ENCODE results near the gene DENND1A. TPM values are rescaled to one million over a fixed set of nuclear protein-coding genes. Genes with fewer than 3 reads are reported as not detected.

Gene DENND1A
- total and polyA plus RNA-seq, 2 experiments from 2014 or later, result 13.1 to 14.5 TPM

DNA sequence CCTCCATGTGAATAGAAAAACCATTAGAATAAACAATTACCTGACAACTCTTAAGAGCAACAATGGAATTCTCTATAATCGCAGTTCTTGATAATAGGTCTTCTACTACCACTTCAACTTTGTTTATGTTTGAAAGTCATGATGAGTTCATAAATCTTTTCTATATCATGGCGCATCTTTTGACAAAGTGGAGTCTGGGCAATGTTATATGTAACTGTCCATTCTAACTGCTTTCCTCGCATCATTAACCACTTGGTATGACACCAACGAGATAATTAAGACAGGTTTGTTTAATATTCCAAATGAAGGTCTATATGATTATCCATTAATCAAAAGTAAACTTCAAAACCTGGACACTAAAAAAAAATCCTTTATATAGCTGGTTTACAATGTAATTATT is 272.0 kb downstream of the DENND1A start:
- no peak for TF ChIP-seq CTCF (IDR thresholded peaks at IDR 0.05; ENCODE audit: low read depth, low read length)
- Histone ChIP-seq H3K4me3 (no peak overlapping the region), H3K36me3 (no peaks in the 10 kb centered on the region), H3K9me3 (ENCODE audit: low read depth) (no peaks in the 10 kb centered on the region), H3K27ac (no peak overlapping the region), H3K4me1 (ENCODE audit: low read depth) (peaks cover 30% of the 10 kb centered on the region), H3K27me3 (no peaks in the 10 kb centered on the region)
- DNase-seq (ENCODE audit: low read depth in 1 of 2, low spot score in 1 of 2), result no peak

- no peak for DNase-seq (ENCODE audit: low read depth in 1 of 2, low spot score in 1 of 2)
- TF ChIP-seq CTCF (IDR thresholded peaks at IDR 0.05; ENCODE audit: low read depth, low read length), result no peak
- Histone ChIP-seq H3K4me1 (ENCODE audit: low read depth) (peaks cover 30% of the 10 kb centered on the region), H3K36me3 (no peaks in the 10 kb centered on the region), H3K9me3 (ENCODE audit: low read depth) (no peaks in the 10 kb centered on the region), H3K27ac (no peak overlapping the region), H3K4me3 (no peak overlapping the region), H3K27me3 (no peaks in the 10 kb centered on the region)
Observed at GRCh38 chr9:123657099-123657498, 272.8 kb downstream of the DENND1A start.

- Histone ChIP-seq H3K4me1 (ENCODE audit: low read depth) (peaks cover 26% of the 10 kb centered on the region), H3K27me3 (no peaks in the 10 kb centered on the region), H3K4me3 (no peak overlapping the region), H3K36me3 (no peaks in the 10 kb centered on the region), H3K27ac (no peak overlapping the region), H3K9me3 (ENCODE audit: low read depth) (no peaks in the 10 kb centered on the region)
- DNase-seq (ENCODE audit: low read depth in 1 of 2, low spot score in 1 of 2), result peak in 1 of 2 donors; percentile 23
- no peak for TF ChIP-seq CTCF (IDR thresholded peaks at IDR 0.05; ENCODE audit: low read depth, low read length)
Observed at GRCh38 chr9:123656565-123656964, 273.4 kb downstream of the DENND1A start.

DNA sequence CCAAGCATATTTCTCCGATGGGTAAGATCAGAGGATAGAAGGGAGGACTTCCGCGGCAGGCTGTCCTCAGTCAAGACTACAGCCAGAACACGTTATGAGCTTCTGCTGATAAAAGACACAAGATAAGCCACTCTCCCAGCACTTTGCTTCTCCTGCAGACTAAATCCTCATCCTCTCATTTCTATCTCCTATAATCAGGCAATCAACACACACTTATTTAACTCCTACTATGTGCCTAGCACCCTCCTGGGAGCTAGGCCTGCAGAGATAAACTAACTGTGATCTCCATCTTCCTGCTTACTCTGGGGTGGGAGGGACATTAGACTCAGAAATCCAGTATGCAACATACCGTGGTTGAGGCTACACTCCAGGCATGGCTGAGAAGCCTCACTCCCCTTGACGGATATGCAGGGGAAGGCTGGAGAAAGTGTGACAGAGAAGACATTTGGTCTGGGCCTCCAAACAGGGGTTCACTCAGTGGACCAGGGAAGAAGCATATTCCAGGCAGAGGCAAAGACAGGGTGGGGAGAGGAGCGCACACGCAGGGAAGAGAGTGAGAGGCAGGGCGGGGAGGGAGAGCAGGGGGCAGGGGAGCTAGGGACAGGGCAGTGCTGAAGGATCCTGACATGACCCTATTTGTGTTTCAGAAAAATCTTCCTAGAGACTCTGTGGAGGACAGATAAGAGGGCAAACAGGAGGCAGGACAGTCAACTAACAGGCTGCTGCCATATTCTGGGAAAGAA is 274.1 kb downstream of the DENND1A start:
- H3K4me1 ChIP-seq (ENCODE audit: low read depth), result peaks cover 19% of the 10 kb centered on the region
- H3K4me3 ChIP-seq, result no peak overlapping the region
- DNase-seq (ENCODE audit: low read depth in 1 of 2, low spot score in 1 of 2), result no peak
- H3K27me3 ChIP-seq, result no peaks in the 10 kb centered on the region
- no peak for TF ChIP-seq CTCF (IDR thresholded peaks at IDR 0.05; ENCODE audit: low read depth, low read length)
- no peak overlapping the region for H3K27ac ChIP-seq
- H3K36me3 ChIP-seq, result no peaks in the 10 kb centered on the region
- H3K9me3 ChIP-seq (ENCODE audit: low read depth), result no peaks in the 10 kb centered on the region

DNA sequence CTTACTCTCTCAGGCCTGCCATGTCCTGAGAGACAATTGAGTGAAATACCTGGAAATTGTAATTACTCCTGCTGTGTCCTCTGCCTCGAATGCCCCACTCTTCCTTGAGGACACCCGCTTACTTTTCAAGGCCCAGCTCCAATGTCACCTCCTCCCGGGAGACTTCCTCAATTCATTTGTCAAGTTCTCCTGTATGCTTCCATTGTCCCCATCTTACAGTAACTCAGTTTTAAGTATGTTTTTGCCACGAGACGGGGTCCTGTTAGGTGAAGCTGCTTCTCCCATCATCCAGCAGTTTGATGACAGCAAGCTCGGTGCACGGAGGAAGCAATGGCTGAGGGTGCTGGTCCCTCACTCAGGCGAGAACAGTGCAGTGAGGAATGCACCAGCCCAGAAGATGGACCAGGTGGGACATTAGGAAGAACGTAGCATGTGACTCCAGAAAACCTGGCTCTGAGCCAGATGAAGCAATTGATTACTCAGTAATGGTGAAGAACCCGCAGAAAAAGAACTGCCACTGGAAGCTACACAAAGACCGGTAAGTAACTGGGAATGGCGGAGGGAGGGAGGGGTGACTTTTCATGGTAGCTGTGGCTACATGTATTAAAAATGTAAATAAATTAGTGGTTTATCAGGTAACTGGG is 274.8 kb downstream of the DENND1A start:
- Histone ChIP-seq H3K27me3 (no peaks in the 10 kb centered on the region), H3K27ac (no peak overlapping the region), H3K4me1 (ENCODE audit: low read depth) (peaks cover 12% of the 10 kb centered on the region), H3K4me3 (no peak overlapping the region), H3K36me3 (no peaks in the 10 kb centered on the region), H3K9me3 (ENCODE audit: low read depth) (no peaks in the 10 kb centered on the region)
- DNase-seq (ENCODE audit: low read depth in 1 of 2, low spot score in 1 of 2), result no peak
- no peak for TF ChIP-seq CTCF (IDR thresholded peaks at IDR 0.05; ENCODE audit: low read depth, low read length)
